ENCODE results near the gene PFN3. TPM values are rescaled to one million over a fixed set of nuclear protein-coding genes. Genes with fewer than 3 reads are reported as not detected.
A peak's percentile ranks its signal among the peaks of the same experiment; 100 is the strongest.

The PFN3 gene
- total and polyA plus RNA-seq, 2 of the 13 experiments (the other 11 are each of a cell fraction or from before 2014, with no cell fraction given), result not detected

DNA sequence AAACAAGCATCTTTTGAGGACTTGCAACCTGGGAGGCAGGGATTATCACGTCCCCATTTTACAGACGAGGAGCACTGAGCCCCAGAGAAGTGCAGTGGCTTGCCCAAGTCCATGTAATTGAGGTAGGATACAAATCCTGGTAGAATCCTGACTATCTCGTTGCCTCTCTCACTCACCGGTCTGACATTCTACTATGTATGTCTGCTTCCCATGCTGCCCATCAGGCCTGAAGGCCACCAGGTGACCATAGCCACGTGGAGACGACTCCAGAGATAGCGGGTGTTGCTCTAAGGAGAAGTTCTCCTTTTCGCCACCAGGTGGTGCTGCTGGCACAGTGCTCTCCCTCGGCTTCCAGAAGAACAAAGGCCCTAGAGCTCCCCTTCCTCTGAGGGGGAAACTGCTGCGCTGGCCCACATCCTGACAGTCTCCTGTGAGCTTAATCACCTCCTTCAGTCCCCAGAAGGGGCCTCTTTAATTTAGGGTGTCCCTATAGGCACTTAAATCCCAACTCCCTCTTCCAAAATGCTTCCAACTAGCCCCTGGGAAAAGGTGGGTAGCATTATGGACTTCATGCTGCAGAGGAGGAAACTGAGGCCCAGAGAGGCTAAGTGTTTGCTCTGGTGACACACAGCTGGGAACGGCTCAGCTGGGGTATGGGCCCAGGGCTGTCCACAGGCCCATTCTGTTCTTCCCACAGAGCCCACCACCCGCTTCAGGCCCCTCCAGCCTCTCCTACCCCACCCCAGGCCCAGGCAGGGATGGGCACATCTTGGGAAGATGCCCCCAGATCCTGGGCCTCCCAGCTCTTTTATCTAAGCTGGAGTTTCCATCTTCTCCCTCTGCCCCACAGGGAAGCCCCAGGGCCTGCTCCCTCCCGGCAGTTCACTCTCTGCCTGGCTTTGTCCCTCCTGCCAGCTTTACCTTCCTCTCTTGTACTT lies 9.8 kb downstream of the PFN3 start (continued):
- TF ChIP-seq ZNF639 (CRISPR knock-in tag; conservative IDR thresholded peaks at IDR 0.05), result 0 out of 2 replicates have a peak, but pooled peaks have one; percentile 27
- TF ChIP-seq ZFP91 (CRISPR knock-in tag; IDR thresholded peaks at IDR 0.05; ENCODE audit: borderline replicate concordance), result peak; percentile 39; the same call in 1 of the 2 replicates
- peak; percentile 78 for TF ChIP-seq USF2 (IDR thresholded peaks at IDR 0.05; ENCODE audit: low read depth, low read length)
- peak; percentile 58; the same call in 1 of the 2 replicates for TF ChIP-seq USF2 (CRISPR knock-in tag; IDR thresholded peaks at IDR 0.05; ENCODE audit: borderline replicate concordance)
- TF ChIP-seq MAX (IDR thresholded peaks at IDR 0.05), result peak; percentile 96
- TF ChIP-seq, protein P1, sequence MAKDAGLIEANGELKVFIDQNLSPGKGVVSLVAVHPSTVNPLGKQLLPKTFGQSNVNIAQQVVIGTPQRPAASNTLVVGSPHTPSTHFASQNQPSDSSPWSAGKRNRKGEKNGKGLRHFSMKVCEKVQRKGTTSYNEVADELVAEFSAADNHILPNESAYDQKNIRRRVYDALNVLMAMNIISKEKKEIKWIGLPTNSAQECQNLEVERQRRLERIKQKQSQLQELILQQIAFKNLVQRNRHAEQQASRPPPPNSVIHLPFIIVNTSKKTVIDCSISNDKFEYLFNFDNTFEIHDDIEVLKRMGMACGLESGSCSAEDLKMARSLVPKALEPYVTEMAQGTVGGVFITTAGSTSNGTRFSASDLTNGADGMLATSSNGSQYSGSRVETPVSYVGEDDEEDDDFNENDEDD (CRISPR knock-in tag; IDR thresholded peaks at IDR 0.05; ENCODE audit: borderline replicate concordance), result peak; percentile 61; the same call in 1 of the 2 replicates
- 0 out of 2 replicates have a peak, but pooled peaks have one; percentile 25 for TF ChIP-seq RARA (CRISPR knock-in tag; IDR thresholded peaks at IDR 0.05)
- no peak for TF ChIP-seq POGZ (CRISPR knock-in tag; IDR thresholded peaks at IDR 0.05)
- no peak for TF ChIP-seq ATF5 (CRISPR knock-in tag; IDR thresholded peaks at IDR 0.05; ENCODE audit: low read depth)
- TF ChIP-seq HDAC1 (CRISPR knock-in tag; IDR thresholded peaks at IDR 0.05), result peak; percentile 25; the same call in 1 of the 2 replicates
- TF ChIP-seq SALL2 (CRISPR knock-in tag; IDR thresholded peaks at IDR 0.05), result peak; percentile 27; the same call in 1 of the 2 replicates
- TF ChIP-seq FOXA1 (IDR thresholded peaks at IDR 0.05), result no peak
- peak; percentile 15; the same call in 1 of the 2 replicates for TF ChIP-seq FOXA1 (CRISPR knock-in tag; IDR thresholded peaks at IDR 0.05)
- no peak for TF ChIP-seq NBN (conservative IDR thresholded peaks at IDR 0.05)
- TF ChIP-seq, protein P2, sequence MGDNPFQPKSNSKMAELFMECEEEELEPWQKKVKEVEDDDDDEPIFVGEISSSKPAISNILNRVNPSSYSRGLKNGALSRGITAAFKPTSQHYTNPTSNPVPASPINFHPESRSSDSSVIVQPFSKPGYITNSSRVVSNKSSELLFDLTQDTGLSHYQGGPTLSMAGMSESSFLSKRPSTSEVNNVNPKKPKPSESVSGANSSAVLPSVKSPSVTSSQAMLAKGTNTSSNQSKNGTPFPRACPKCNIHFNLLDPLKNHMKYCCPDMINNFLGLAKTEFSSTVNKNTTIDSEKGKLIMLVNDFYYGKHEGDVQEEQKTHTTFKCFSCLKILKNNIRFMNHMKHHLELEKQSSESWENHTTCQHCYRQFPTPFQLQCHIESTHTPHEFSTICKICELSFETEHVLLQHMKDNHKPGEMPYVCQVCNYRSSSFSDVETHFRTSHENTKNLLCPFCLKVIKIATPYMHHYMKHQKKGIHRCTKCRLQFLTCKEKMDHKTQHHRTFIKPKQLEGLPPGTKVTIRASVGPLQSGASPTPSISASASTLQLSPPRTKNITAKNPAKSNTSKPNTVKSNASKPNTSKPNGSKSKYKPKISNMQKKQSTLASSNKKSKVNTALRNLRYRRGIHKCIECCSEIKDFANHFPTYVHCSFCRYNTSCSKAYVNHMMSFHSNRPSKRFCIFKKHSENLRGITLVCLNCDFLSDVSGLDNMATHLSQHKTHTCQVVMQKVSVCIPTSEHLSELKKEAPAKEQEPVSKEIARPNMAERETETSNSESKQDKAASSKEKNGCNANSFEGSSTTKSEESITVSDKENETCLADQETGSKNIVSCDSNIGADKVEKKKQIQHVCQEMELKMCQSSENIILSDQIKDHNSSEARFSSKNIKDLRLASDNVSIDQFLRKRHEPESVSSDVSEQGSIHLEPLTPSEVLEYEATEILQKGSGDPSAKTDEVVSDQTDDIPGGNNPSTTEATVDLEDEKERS (CRISPR knock-in tag; IDR thresholded peaks at IDR 0.05), result 0 out of 2 replicates have a peak, but pooled peaks have one; percentile 43
- no peak for TF ChIP-seq KAT7 (CRISPR knock-in tag; IDR thresholded peaks at IDR 0.05; ENCODE audit: borderline replicate concordance)
- no peak for TF ChIP-seq ZFP90 (CRISPR knock-in tag; IDR thresholded peaks at IDR 0.05; ENCODE audit: borderline replicate concordance)

Data from HepG2 (cell line).